GM21825 (cell line): ENCODE measurements around the gene ARL15.
"Not testable (repeated sequence)": the region's sequence is repeated elsewhere in the genome, so short reads cannot be mapped to it uniquely, and the experiment has no call there.

Experiments
- ATAC-seq: cut with Tn5 transposase; IDR thresholded peaks from one replicate; pipeline ENCODE4 v1.9.1; 2021; ENCODE audit warnings: mild to moderate bottlenecking, moderate library complexity; ENCODE audit not compliant: unreplicated experiment

ARL15 gene

GRCh38 chr5:53997736-53998627 is 312.4 kb downstream of the ARL15 start:
- no peak for ATAC-seq

DNA sequence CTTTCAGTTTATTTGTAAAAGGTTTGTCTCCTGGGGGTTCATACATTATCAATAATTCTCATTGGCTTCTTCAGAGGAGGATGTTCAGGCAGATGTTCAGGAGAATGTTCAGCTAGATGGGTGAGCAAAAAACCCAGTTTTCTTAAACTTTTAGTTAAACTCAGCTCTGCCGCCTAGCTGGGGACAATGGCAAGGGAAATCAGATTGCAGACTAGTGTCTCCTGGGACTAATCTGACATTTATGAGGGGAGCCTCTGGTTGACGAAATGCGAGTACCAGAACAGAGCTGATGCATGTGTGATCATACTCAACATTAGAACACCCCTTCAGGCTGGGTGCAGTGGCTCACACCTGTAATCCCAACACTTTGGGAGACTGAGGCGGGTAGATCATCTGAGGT is 314.4 kb downstream of the ARL15 start:
- ATAC-seq, result no peak

- ATAC-seq, result no peak
Measured at GRCh38 chr5:53994148-53994547, 316.2 kb downstream of the ARL15 start.

- ATAC-seq, result no peak
Measured at GRCh38 chr5:53991942-53992341, 318.4 kb downstream of the ARL15 start.

DNA sequence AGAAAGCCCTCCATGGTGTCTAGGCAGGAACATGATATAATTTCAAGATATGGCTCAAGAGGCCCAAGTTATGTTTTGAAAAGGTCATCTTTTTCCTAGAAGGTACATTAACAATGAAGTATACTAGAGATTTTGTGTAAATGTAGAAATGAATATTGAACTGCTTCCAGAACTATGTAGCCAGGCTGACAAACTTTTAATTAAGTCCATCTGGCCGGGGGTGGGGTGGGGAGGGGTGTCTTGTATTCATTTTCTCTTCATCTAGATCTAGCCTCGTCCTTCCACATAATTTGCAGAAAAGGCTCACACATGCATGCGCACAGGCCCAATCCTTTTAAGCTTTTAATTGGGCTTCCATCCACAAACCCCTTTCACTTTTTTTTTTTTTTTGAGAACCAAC is 323.3 kb downstream of the ARL15 start:
- ATAC-seq, result no peak

DNA sequence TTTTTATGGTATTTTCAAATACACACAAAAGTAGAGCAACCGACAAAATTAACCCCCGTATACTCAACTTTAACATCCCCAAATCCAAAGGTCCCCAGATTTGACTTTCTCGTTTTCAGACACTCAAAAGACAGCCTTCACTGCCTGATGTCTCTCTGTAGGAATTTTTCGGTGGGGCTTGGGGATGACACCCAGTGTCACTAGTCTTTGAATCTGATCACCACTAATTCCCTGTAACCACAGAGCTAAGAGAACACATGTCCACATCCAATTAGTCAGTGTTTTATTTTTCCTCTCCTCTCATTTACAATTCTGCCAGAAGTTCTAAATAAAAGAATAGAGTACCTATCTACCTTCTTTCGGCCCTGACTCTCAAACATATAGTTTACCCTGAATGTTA is 324.6 kb downstream of the ARL15 start:
- no peak for ATAC-seq

DNA sequence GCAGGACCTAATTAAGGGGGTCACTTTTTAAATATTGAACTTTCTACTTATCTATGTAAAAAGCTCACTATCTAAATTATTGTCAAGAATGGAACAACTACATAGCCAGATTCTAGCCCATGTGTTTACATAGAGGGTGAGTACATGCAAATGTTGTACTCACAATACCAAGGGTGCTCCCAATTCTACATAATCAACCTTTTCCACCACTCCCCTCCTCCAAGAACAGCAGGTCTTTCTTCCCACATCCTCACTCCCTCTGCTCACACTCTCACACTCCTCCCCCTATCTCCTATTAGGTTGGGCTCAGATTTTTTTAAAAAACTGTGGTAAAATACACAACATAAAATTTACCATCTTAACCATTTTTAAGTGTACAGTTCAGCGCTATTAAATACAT is 325.4 kb downstream of the ARL15 start:
- no peak for ATAC-seq

DNA sequence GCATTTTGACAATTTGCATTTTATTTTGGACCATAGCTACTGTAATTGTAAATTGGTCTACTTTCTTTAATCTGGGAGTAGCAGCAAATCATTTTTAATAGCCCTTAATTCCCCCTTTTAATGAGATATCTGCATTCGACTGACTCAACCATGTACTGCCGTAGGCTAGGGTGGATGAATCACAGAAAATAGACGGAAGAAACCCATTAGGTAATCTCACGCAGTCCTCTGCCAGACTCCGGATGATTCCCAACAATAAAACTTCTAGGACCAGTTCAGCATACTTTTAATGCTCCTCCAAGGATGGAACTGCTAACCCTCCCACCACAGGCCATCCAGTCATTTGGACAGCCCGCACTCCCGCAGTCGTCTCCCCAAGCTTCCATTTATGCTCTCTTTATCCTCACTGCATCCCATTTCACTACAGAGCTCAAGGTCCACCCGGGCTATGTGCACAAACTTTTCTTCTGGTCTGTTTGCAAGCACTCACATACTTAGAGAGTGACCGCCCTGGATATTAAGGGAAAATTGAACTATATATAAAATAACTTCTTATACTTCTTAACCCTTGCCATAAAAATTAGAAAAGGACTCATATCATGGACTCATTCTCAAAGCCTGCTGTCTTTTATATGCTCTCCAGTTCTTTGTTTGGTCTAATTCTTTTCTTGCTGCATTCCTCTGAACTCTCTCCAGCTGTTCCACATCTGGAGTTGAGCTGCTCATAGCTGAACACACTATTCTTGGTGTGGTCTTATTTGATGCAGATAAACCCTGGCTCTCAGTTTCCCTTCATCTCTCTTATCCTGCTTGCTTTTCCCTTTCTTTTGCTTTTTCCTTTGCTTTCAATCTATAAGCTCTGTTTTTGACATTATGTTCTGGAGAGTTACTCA is 326.6 kb downstream of the ARL15 start:
- ATAC-seq, result no peak

GRCh38 chr5:53982319-53982718 is 328.1 kb downstream of the ARL15 start:
- ATAC-seq, result not testable (repeated sequence)

GRCh38 chr5:53980061-53980460 is 330.3 kb downstream of the ARL15 start:
- no peak for ATAC-seq

GRCh38 chr5:53974021-53974420 is 336.4 kb downstream of the ARL15 start:
- no peak for ATAC-seq

DNA sequence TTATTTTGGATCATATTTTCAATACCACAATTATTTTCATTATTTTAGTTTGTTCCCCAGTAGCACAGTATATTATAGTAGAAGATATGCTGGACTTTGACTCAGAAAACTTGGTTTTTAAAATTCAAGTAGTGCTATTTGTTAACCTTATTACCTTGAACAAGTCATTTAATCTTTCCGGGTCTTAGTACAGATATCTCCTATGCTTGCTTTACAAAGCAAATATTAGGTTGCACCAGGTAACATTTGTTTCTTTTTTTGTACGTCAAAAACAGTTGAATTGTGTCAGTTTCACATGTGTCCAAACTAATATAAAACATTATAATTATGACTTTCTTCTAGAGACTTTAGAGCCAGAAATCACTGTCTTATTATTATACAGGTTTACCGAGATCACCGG is 338.1 kb downstream of the ARL15 start:
- no peak for ATAC-seq

DNA sequence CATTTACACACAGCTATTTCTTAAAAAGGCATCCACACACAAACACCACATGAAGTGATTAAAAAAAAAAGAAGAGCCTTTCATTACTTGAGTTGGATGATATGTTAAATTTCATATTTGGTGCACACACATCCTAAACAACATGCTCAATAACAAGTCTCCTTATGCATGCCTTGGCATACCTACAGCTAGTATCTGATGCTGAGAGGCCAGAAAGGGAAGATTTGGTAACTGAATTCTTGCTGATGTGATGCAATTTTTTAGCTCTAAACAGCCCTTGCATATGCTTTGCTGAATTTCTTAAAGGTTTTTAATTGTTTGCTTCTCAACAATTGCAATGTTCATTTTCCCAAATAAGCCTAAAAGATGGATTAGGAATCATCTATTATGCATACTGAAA is 338.8 kb downstream of the ARL15 start:
- ATAC-seq, result no peak

GRCh38 chr5:53971131-53971530 is 339.2 kb downstream of the ARL15 start:
- no peak for ATAC-seq

DNA sequence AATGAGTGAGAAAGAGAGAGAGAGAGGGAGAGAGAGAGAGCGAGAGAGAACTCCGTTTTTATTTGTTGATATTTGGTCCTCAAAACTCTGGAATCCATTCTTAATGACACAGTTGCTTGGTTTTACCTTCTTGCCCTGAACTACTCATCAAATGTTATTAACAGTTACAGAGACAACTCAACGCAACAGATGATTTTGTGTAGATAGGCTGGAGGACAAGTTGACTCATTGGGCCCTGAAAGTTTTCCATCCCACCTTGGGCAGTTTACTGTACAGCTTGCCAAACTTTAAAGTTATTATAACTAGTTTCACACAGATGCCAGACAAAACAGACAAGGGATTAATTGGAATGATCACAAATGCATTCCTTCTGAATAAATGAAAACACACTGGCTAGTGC is 339.9 kb downstream of the ARL15 start:
- ATAC-seq, result no peak

GRCh38 chr5:53969176-53969730 is 341.1 kb downstream of the ARL15 start:
- ATAC-seq, result no peak

GRCh38 chr5:53965459-53965858 is 344.9 kb downstream of the ARL15 start:
- no peak for ATAC-seq

GRCh38 chr5:53963958-53964357 is 346.4 kb downstream of the ARL15 start:
- no peak for ATAC-seq

GRCh38 chr5:53962306-53962705 is 348.1 kb downstream of the ARL15 start:
- no peak for ATAC-seq

- no peak for ATAC-seq
Measured at GRCh38 chr5:53956632-53957031, 353.7 kb downstream of the ARL15 start.

DNA sequence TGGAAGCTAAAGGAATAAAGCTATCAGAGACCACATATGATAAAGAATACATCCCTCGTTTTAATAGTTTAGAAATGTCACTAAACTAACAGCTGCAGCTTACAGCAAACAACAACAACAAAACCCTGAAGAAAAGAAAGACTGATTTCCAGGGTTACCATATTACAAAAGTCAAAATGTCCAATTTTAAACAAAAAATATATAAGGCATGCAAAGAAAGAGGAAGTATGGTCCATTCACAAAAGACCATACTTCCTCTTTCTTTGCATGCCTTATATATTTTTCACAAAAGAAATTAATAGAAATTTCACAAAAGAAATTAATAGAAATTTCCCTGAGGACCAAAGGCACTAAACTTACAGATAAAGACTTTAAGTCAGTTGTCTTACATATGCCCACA is 354.2 kb downstream of the ARL15 start:
- no peak for ATAC-seq

- no peak for ATAC-seq
Measured at GRCh38 chr5:53950621-53951020, 359.8 kb downstream of the ARL15 start.
